HG03520 (cell line): ENCODE measurements around the gene PXYLP1.

Experiments used
- ATAC-seq: cut with Tn5 transposase; IDR thresholded peaks from one replicate; pipeline ENCODE4 v1.9.1; 2021; ENCODE audit warnings: mild to moderate bottlenecking, moderate library complexity; ENCODE audit not compliant: unreplicated experiment

Gene PXYLP1

DNA sequence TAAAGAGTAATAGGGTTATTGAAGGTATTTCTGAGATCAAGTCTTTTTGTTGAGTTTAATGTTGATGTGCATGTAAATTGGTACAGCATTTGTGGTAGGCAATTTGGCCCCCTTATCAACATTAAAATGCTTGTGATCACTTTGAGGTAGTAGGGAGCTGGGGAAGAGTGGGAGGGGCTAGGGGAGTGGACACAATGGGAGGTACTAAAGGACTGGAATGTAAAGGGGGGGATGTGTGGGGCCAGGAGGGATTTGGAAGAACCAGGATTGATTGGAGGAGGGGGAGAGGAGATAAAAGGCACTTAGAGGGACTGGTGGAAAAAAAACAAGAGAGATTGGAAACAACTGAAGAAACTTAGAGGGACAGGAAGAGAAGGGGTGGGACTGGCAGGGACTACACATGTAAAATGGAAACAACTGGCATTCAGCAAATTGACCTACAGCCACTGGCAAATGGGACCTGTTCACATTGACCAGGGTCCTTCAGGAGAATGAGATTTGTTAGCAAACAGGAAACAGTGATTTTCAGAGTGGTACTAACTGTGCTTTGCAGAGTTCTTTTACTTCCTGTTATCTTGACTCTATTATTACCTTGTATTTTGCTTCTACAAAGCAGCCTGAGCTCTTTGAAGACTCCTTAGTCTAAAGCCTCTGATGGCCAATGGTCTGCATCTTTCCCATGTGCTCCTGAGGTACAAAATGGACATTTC lies 88.9 kb downstream of the PXYLP1 start:
- ATAC-seq: no peak

DNA sequence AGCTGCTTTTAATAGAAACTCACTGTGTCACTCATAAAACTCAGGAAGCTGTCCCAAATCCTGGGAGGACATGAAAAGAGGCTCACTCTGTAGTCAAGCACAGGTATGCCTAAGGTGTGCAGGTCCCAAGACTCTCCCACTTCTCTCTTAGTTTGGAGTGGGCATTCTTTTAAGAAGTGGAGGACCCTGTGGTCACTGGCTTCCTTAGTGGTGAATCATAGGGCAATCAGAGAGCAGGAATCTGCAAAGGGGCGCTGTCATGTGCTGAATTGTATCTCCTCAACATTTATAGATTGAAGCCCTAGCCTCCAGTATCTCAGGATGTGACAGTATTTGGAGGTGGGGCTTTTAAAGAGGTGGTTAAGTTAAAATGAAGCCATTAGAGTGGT lies 89.5 kb downstream of the PXYLP1 start:
- no peak for ATAC-seq

DNA sequence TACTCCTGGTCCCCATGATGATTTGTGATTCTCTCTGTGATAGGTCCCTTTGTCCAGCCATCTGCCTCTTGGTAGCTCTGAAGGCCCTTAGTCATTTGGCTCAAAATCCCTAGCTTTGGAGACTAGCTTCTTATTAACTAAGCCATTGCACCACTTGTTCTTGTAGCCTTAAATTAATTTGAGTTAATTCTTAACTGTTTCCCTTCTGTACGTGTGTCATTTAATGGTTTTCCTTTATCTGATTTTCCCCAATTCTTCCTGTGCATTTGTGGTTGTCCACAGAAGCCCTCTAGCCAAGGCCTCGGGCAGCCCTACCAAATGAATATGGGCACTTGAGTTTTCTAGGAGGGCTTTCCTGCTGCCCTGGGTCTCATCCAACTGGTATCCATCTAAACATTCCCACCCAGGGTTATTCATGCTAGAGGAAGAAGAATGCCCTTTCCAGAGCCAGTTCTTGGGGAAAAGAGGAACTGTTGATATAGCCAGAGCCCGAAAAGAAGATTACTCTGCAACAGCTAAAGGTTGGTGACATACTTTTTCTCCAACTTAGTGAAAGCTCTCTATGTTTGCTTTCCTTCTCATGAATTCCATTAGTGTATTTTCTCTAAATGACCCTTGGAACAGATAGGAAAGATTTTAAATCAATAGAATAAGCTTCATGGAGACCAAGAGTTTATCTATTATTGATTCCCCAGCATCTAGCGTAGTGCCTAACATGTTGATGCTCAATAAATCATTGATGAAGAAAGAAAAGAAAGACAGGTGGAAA lies 92.5 kb downstream of the PXYLP1 start:
- ATAC-seq: no peak

DNA sequence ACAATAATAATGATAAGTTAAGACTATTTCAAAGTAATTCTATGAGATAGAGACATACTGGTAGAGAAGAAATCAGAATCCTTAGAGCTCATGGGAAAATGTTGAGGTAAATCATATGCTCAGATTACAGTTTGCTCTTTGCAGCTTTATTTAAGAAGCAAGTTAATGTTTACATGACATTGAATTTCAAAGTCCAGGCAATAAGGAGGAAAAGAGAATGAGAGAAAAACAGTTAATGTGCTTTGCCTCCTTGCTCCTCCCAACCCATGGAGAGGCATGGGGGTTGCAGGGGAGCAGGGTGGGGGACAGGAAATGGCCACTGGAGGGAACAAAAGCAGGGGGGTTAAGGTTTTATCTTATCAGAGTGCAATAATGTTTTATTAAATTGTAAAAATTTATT lies 94.5 kb downstream of the PXYLP1 start:
- ATAC-seq: no peak

DNA sequence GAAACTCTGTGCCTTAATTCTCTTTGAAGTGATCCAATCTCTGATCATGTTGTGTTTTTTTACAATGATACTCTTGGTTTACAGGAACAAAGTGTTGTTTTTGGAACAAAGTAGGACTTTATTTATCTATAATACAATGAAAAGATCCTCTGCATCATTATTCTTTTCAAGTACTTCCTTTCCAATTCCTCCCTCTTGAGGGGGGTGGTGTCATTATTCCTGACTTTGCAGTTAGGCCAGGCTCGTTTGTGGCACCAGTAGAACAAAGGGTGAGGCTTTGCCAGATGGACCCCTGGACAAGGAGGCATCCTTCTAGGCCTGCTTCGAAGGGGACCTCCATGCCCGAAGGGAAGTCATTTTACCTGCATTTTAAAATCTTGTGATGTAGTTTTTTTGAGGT lies 95.0 kb downstream of the PXYLP1 start:
- no peak for ATAC-seq

DNA sequence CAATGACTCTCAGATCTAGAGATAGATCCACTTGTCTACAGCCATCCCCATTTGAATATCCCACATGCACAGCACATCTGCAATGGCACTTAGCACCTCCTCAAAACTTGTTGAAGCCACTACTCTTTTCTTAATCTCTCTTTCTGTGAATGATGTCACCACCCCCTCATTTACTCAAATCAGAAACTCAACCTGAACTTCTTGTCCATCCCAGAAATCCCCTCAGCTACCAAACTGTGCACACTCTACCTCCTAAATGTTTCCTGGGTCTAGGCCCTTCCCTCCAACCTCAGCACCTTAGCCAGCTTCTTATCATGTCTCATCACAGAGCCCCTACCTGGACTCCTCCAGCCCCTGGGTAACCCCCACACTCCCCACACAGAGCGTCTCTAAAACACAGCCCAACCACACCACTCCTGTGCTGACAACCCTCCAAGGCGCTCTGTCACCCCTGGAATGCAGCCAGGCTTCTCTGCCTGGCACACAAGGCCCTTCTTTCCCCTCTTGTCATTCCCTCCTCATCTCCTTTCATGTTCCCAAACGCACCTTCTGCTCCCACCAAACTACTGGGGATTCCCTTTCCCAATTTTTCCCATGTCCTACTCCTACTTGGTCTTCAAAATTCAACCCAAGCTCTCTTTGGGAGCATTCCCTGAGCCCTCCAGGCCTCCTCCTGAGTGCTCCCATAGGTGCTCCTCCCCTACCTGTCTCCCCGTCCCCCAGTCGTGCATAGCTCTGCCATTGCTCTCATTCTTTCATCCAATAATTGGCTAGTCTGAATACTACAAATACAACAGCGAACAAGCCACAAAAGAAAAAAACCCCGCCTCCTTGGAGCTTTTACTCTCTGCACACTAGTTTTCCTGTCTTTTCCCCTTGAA lies 96.9 kb downstream of the PXYLP1 start:
- ATAC-seq: no peak

DNA sequence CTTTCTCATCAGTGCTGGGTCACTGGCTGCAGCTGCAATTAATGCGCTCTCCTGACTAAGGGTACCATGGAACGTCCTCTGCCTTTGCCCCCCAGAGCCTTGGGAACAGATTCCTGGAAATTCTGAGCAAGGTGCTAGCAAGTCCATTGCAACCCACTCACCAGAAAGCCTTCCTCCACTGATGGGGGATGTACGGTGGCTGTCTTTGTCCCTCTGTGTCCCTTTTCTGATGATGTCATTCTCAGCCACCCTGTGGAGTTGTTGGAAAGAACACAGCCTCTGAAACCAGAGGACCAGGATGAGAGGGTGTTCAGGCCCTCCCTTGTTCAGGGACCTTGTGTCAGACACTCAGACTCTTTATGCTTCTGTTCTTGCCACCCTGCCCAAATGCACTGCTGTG lies 98.6 kb downstream of the PXYLP1 start:
- no peak for ATAC-seq

DNA sequence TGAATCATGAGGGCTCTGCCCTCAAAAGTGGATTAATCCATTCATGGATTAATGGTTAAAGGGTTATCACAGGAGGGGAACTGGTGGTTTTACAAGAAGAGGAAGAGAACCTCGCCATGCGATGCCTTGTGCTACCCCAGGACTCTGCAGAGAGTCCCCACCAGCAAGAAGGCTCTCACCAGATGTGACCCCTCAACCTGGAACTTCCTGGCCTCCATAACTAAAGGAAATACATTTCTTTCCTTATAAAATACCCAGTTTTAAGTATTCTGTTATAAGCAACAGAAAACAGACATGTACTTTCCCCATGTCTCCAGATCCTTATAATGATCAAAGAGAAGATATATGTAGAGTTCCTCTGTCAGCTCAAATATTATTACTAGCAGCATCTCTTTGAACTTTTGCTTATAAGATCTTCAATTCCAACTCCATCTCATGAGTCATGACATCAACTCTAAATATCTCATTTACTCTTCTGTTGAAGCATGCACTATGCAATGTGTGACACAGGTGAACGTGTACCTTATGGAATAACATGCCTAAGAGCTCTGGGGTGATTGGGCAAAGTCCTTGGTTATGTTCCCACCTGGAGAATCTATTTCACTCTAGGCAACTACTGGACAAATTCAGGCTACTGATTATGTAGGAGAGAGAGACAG lies 99.2 kb downstream of the PXYLP1 start:
- ATAC-seq: no peak

DNA sequence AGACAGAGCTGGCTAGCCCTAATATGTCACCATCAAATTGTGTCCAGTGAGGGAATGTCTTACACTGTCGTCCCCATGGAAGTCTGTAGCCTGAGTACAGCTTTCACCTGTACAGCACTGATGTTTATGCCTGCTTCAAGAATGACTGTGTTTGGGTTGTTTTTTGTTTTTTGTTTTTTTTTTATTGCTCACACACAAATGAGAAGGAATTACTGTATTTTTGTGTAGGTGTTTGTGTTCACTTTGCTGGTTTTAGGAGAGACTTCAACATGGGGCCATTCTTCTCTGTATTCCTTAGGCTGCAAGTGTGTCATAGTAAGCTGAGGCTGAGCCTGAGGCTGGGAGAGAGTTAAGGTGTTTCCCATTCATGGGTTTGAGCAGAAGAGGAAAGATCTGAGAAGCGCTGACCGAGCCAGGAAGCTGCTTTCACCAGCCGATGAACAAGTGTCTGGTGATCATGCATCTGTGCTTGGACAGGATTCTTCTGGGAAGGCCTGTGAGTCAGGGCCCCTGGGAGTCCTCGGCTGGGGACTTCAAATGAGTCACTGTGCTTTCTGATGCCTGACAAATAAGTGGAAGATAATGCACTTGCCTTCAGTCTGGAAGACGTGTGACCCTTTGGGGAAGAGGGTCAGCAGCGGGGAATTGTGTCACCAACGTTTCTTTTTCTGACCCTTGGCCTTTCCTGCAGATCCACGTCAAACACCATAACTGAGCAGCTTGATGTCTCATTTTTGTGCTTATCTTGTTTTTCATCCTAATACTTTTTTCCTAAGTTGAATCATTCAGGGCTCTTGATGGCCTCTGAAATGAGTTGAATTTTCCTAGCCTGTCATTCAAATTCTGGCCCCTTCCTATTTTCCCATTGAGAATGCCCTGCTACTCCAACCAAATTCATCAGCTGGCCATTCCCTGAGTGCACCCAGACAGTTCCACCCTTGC lies 100.0 kb downstream of the PXYLP1 start:
- no peak for ATAC-seq

DNA sequence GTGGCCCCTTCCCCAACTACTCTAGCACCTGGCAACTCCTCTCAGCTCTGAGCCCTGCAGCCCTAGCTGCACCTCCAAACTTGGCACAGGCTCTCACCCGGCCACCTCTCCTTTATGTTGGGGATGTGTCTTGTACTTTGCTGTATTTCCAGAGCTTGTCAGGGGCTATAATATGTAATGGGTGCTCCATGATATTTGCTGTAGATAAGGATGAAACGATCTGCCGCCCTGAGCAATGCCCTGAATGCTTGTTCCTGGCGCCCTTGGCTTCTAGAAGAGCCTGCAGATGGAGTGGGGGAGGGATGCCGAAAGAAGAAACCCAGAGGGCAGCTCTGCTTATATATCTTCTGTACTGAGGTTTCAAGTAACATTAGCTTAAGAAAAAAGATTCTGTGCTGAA lies 100.8 kb downstream of the PXYLP1 start:
- ATAC-seq: no peak

DNA sequence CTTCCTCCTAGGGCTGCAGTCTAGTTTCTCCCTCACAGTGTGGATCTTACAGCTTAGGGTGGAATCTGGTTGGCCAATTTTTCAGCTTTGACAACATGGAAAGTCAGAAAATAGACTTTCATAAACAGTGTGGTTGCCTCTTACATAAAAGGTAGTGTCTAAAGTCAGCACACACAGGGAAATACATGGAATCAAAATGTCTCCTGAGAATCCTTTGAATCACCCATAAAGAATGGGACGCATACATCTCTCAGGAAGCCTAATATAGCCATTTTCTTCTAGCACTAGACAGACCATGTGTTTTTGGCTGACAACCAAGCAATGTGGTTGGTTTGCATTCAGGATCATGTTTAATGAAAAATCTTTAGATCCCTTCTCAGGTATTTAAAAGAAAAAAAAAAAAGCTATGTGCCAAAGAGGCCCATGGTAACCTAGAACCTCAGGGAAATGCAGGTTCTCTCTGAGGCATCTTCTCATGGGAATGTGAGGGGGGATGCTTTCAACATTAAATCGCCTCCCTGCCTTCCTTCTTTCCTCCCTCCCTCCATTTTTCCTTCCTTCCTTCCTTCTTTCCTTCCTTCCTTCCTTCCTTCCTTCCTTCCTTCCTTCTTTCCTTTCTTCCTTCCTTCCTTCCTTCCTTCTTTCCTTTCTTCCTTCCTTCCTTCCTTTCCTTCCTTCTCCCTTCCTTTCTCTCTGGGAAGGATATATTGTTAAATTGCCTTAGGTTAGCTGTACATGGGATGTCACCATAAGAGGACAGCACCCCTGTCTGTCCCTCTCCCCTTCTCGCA lies 102.4 kb downstream of the PXYLP1 start:
- ATAC-seq: no peak

DNA sequence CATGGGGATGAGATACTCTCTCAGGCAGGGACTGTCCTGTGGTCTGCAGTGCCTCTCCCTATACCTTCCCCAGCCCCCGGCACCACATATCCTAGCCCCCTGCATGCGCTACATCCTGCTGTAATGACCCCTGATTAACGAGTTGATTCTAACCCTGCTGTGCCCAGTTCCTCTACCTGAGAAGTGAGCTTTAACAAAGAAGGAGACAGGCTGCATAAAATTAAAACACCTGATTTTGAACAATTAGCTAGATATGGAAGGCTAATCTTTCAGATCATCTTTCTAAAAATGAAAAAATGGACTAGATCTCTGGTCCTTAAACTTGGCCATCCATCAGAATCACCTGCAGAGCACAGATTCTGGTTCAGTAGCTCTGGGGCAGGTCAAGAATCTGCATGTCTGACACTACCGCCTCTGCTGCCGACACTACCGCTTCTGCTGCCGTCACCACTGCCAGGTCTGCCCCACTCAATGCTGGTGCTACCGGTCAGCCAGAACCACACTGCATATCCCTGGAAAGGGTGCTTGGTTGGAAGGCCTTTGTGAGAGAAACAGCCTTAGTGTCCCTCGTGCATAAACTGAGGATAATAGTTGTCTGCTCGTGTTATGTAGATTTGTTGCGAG lies 103.1 kb downstream of the PXYLP1 start:
- no peak for ATAC-seq

DNA sequence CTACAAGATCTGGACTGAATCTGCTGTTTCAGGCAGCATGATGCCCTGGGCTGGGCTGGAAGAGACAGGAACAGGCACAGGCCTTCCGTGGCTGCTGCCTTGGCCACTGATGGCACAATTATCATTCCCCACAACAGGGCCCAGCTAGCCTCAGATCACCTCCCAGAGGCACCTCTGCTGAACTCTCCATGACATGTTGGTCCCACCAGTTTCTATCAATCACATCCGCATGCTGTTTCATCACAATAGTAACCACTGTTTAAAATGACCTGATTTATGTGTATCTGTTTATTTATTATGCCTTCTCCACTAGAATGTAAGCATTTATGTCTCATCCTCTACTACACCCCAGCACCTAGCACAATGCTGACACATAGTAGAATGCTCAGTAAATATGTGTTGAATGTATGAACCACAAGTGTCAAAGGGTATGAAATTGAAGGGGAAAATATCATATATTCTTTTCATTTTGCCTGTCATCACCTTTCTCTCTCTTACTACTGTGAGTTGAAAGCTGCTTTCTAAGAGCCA lies 104.0 kb downstream of the PXYLP1 start:
- no peak for ATAC-seq

DNA sequence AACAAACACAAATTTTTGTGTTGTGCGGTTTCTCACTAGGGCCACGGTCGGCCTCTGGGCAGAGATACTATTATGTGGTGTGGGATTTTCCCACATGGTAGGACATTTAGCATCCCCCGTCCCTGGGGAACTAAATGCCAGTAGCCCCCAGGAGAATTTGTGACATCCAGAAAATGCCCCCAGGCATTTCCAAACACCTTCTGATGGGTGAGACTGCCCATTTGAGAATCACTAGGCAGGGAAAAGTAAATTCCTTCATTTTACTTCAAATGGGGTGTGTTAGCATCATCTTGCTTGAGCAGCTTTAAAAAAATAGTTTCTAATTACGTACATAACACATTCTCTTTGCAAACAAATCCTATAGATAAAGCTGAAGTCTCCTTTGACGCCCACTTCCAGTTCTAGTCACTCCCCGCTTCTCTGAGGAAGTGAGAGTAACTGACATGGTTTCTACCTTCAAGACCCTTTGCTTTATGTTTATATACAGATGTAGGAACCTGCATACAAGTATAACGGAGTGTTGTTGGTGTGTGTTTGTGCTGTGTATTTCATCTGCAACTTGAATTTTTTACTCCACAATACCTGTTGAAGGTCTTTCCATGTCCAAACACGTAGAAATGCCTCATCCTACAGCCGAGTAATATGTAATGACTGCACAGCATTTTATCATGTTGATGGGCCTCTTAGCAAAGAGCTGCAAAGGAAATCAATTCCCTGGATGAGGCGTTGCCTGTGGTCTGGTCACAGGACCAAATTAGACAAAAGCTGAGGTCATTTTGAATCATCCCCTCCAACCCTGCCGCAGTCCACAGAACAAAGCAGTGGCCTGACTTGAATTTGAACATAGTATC lies 105.3 kb downstream of the PXYLP1 start:
- peak; percentile 91 for ATAC-seq

DNA sequence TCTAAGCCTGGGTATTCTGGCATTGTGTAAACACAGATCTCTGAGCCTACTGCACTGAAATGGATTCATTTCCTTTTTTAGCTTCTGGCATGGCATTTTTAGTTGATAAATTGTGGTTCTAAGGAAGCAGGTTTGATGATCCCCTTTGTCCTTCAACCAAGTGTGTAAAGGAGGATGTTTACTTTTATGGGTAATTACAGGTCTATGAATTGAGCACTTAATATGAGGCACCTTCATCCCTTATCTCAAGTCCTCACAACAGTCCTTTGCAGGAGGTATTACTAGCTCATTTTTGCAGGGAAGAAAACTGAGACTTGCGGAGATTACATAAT lies 105.9 kb downstream of the PXYLP1 start:
- no peak for ATAC-seq

DNA sequence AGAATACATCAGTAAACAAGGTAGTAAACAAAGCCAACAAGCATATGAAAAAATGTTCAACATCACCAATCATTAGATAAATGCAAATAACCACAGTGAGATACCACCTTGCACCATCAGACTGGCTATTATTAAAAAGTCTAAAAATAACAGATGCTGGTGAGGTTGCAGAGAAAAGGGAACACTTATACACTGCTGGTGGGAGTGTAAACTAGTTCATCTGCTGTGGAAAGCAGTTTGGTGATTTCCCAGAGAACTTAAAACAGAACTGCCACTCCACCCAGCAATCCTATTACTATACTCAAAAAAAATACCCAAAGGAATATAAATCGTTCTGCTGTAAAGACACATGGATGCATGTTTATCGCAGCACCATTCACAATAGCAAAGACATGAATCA lies 106.4 kb downstream of the PXYLP1 start:
- ATAC-seq: no peak

DNA sequence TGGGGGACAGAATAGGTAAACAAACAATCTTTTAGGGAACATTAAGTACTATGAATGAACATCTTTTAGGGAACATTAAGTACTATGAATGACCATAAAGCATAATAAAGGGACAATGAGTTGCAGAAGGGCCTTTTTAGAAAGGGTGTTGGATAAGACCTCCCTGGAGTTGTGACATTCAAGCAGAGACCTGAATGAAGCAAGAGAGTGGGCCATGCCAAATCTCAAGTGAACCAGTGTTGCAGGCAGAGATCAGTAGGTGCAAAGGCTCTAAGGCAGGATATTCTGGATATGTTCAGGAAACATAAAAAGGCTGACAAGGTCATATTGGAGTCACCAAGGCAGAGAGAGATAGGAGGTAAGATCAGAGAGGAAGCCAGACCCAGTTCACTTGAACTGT lies 107.3 kb downstream of the PXYLP1 start:
- no peak for ATAC-seq

DNA sequence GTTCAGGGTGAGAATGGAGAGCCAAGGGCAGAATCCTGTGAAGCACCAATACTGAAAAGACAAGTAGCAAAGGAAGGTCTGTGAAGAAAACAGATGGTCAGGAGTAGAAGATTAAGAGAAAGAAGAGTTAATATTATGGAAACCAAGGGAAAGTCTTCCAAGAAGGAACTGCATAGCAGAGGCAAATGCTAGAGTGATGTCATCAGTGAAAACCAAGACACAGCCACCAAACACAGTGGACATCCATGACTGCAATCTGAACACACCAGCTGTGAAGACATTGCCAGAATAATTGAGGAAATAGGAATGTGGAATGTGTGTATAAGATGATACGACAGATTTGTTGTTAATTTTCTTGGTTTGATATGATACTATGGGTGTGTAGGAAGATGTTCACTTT lies 109.9 kb downstream of the PXYLP1 start:
- ATAC-seq: no peak
